Measurements from ENCODE around the gene WWC2.
A peak's percentile ranks its signal among the peaks of the same experiment; 100 is the strongest.

WWC2 gene

DNA sequence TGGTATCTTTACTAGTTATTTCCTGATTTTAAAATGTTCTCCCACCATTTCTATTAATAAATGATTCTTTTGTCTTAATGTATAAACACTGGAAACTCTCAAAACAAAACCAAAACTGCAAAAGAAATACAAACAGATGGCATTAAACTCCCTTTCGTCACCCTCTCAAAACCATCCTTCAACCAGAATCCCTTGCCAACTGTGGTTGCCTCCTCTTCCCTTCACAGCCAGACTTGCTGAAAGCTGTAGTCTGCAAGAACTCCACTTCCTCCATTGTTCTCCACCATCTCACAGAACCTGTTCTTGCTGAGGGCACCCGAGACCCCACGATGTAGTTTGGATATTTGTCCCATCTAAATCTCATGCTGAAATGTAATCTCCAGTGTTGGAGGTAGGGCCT lies 96.5 kb downstream of the WWC2 start:
- Mint-ChIP-seq H3K9me3 (no peaks in the 10 kb centered on the region), H3K36me3 (ENCODE audit: low read depth) (peaks cover 7% of the 10 kb centered on the region), H3K27ac (peak overlapping the region; percentile 4), H3K27me3 (no peaks in the 10 kb centered on the region), H3K4me1 (ENCODE audit: low read depth) (peaks cover 21% of the 10 kb centered on the region), H3K4me3 (no peak overlapping the region)
- intact Hi-C loops (cut with micrococcal nuclease), result loop anchor here (10.0 kb wide), 1 partner anchor 91 kb away; no protein-coding TSS in a partner anchor

DNA sequence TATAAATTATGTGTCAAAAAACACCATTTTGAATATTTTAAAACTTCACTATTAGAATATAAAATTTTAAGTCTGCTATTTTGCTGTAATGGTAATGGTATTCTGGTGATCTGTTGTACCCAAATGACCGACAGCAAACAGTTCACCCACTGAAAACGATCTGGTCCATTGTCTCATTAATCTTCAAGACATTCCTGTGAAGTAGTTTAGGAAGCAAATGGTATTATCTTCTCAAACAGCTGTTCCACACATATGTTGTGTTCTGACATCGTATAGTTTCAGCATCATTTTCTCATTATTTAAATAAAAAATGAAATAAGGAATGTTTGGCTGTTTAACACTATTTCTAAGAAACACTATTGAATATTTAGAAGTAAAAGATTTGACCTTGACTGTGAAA lies 98.1 kb downstream of the WWC2 start:
- intact Hi-C loops (cut with micrococcal nuclease), result loop anchor here (10.0 kb wide), 1 partner anchor 92 kb away; no protein-coding TSS in a partner anchor
- H3K36me3 Mint-ChIP-seq (ENCODE audit: low read depth), result peaks cover 7% of the 10 kb centered on the region
- no peaks in the 10 kb centered on the region for H3K9me3 Mint-ChIP-seq
- peaks cover 21% of the 10 kb centered on the region for H3K4me1 Mint-ChIP-seq (ENCODE audit: low read depth)
- no peak overlapping the region for H3K27ac Mint-ChIP-seq
- H3K4me3 Mint-ChIP-seq, result no peak overlapping the region
- H3K27me3 Mint-ChIP-seq, result no peaks in the 10 kb centered on the region

GRCh38 chr4:183200453-183200852 lies 101.4 kb downstream of the WWC2 start:
- no peak overlapping the region for H3K4me3 Mint-ChIP-seq
- H3K36me3 Mint-ChIP-seq (ENCODE audit: low read depth), result peaks cover 7% of the 10 kb centered on the region
- intact Hi-C loops (cut with micrococcal nuclease), result no loop called here
- H3K9me3 Mint-ChIP-seq, result no peaks in the 10 kb centered on the region
- H3K4me1 Mint-ChIP-seq (ENCODE audit: low read depth), result peaks cover 8% of the 10 kb centered on the region
- H3K27ac Mint-ChIP-seq, result no peak overlapping the region
- no peaks in the 10 kb centered on the region for H3K27me3 Mint-ChIP-seq

DNA sequence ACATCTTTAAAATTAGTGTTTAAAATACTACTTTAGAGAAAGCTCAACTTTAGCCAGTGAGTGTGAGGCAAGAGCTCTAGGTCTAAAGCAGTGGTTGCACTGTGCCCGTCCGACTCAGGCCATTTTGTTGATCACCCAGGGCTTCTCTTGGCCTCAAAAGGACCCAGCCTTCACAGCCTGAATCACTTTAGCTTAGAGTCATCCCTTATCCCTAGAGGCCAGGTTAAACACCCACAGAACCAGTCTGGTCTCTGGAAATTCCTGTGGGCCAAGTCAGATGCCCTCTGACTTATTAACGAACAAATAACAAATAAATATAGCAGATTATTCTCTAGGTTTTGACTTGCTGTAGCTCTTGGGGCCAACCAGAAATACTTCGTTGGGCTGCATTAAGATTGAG lies 102.3 kb downstream of the WWC2 start:
- H3K4me1 Mint-ChIP-seq (ENCODE audit: low read depth), result no peaks in the 10 kb centered on the region
- H3K27ac Mint-ChIP-seq, result no peak overlapping the region
- H3K9me3 Mint-ChIP-seq, result no peaks in the 10 kb centered on the region
- intact Hi-C loops (cut with micrococcal nuclease), result no loop called here
- no peaks in the 10 kb centered on the region for H3K27me3 Mint-ChIP-seq
- H3K4me3 Mint-ChIP-seq, result no peak overlapping the region
- H3K36me3 Mint-ChIP-seq (ENCODE audit: low read depth), result no peaks in the 10 kb centered on the region

GRCh38 chr4:183202523-183202922 lies 103.5 kb downstream of the WWC2 start:
- Mint-ChIP-seq H3K27me3 (no peaks in the 10 kb centered on the region), H3K36me3 (ENCODE audit: low read depth) (no peaks in the 10 kb centered on the region), H3K4me3 (no peak overlapping the region), H3K9me3 (no peaks in the 10 kb centered on the region), H3K27ac (no peak overlapping the region), H3K4me1 (ENCODE audit: low read depth) (peaks cover 3% of the 10 kb centered on the region)
- intact Hi-C loops (cut with micrococcal nuclease), result no loop called here

- Mint-ChIP-seq H3K27ac (no peak overlapping the region), H3K4me3 (no peak overlapping the region), H3K36me3 (ENCODE audit: low read depth) (no peaks in the 10 kb centered on the region), H3K9me3 (no peaks in the 10 kb centered on the region), H3K4me1 (ENCODE audit: low read depth) (peaks cover 7% of the 10 kb centered on the region), H3K27me3 (no peaks in the 10 kb centered on the region)
- intact Hi-C loops (cut with micrococcal nuclease), result no loop called here
Measured at GRCh38 chr4:183204793-183205192, 105.7 kb downstream of the WWC2 start.

- Mint-ChIP-seq H3K4me3 (no peak overlapping the region), H3K27me3 (no peaks in the 10 kb centered on the region), H3K9me3 (no peaks in the 10 kb centered on the region), H3K36me3 (ENCODE audit: low read depth) (no peaks in the 10 kb centered on the region), H3K27ac (no peak overlapping the region), H3K4me1 (ENCODE audit: low read depth) (peaks cover 7% of the 10 kb centered on the region)
- intact Hi-C loops (cut with micrococcal nuclease), result no loop called here
Measured at GRCh38 chr4:183205193-183205592, 106.1 kb downstream of the WWC2 start.

- H3K4me3 Mint-ChIP-seq, result no peak overlapping the region
- H3K36me3 Mint-ChIP-seq (ENCODE audit: low read depth), result no peaks in the 10 kb centered on the region
- no peak overlapping the region for H3K27ac Mint-ChIP-seq
- H3K27me3 Mint-ChIP-seq, result no peaks in the 10 kb centered on the region
- intact Hi-C loops (cut with micrococcal nuclease), result no loop called here
- no peaks in the 10 kb centered on the region for H3K9me3 Mint-ChIP-seq
- peaks cover 7% of the 10 kb centered on the region for H3K4me1 Mint-ChIP-seq (ENCODE audit: low read depth)
Measured at GRCh38 chr4:183205709-183206108, 106.7 kb downstream of the WWC2 start.

DNA sequence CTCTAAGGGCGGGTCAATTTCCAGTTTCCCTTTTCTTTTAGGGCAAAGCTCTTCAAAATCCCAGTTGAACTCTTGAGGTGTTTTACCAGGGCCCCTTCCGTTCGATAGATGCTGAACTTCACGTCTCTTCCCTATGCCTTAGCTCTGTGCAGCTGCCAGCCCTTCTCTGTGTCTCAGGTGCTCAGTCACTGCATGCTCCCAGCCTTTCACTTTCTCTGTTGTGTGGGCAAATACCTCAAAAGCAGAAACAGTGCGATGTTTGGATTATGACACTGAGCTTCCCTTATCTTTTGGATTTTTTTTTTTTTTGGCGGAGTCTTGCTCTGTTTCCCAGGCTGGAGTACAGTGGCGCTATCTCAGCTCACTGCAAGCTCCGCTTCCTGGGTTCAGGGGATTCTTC lies 112.5 kb downstream of the WWC2 start:
- no peaks in the 10 kb centered on the region for H3K9me3 Mint-ChIP-seq
- H3K27me3 Mint-ChIP-seq, result no peaks in the 10 kb centered on the region
- no peak overlapping the region for H3K27ac Mint-ChIP-seq
- intact Hi-C loops (cut with micrococcal nuclease), result no loop called here
- no peak overlapping the region for H3K4me3 Mint-ChIP-seq
- H3K4me1 Mint-ChIP-seq (ENCODE audit: low read depth), result peaks cover 12% of the 10 kb centered on the region
- H3K36me3 Mint-ChIP-seq (ENCODE audit: low read depth), result no peaks in the 10 kb centered on the region

DNA sequence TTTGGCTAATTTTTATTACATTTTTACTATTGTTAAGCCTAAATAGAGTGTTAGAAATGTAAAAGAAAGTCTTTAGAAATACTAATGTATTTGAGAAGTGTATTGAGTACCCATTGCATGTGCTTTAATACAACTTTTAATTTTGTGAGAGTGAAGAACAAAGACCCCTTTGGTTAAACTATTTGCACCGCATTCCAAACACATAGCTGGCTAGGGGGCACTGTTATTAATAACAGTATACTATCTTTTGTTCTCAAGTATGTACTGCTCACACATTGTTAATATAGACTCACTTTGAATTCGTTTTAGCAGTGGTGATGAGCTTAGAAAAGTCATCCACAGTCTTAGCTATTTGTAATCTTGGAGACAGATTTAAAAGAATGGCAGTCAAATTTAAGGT lies 114.9 kb downstream of the WWC2 start:
- peaks cover 5% of the 10 kb centered on the region for H3K4me1 Mint-ChIP-seq (ENCODE audit: low read depth)
- intact Hi-C loops (cut with micrococcal nuclease), result no loop called here

GRCh38 chr4:183214912-183215488 lies 115.9 kb downstream of the WWC2 start:
- intact Hi-C loops (cut with micrococcal nuclease), result no loop called here
- no peaks in the 10 kb centered on the region for H3K36me3 Mint-ChIP-seq (ENCODE audit: low read depth)

More for the DNA sequence above, 114.9 kb downstream of the WWC2 start:
- no peaks in the 10 kb centered on the region for H3K27me3 Mint-ChIP-seq
- H3K27ac Mint-ChIP-seq, result no peak overlapping the region
- H3K36me3 Mint-ChIP-seq (ENCODE audit: low read depth), result no peaks in the 10 kb centered on the region
- H3K4me3 Mint-ChIP-seq, result no peak overlapping the region
- H3K9me3 Mint-ChIP-seq, result no peaks in the 10 kb centered on the region

DNA sequence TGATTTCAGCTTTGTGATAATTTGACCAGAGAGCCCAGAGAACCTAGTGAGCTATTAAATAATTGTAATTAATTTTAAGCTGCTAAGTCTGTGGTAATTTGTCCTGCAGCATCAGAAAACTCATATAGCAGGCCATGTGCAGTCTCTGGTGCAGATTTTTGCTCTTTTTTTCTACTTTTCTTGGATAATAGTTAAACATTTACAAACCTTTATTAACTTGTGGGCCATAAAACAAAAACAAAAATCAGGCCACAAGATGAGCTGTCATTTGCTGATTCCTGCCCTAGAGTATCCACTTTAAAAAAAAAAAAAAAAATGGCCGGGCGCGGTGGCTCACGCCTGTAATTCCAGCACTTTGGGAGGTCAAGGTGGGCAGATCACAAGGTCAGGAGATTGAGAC lies 121.2 kb downstream of the WWC2 start:
- no peaks in the 10 kb centered on the region for H3K27me3 Mint-ChIP-seq
- no peak overlapping the region for H3K4me3 Mint-ChIP-seq
- no peaks in the 10 kb centered on the region for H3K36me3 Mint-ChIP-seq (ENCODE audit: low read depth)
- intact Hi-C loops (cut with micrococcal nuclease), result no loop called here
- no peaks in the 10 kb centered on the region for H3K4me1 Mint-ChIP-seq (ENCODE audit: low read depth)
- H3K27ac Mint-ChIP-seq, result no peak overlapping the region
- H3K9me3 Mint-ChIP-seq, result no peaks in the 10 kb centered on the region

More at GRCh38 chr4:183214912-183215488, 115.9 kb downstream of the WWC2 start:
- Mint-ChIP-seq H3K27ac (no peak overlapping the region), H3K4me1 (ENCODE audit: low read depth) (peaks cover 5% of the 10 kb centered on the region), H3K9me3 (no peaks in the 10 kb centered on the region), H3K4me3 (no peak overlapping the region), H3K27me3 (no peaks in the 10 kb centered on the region)

DNA sequence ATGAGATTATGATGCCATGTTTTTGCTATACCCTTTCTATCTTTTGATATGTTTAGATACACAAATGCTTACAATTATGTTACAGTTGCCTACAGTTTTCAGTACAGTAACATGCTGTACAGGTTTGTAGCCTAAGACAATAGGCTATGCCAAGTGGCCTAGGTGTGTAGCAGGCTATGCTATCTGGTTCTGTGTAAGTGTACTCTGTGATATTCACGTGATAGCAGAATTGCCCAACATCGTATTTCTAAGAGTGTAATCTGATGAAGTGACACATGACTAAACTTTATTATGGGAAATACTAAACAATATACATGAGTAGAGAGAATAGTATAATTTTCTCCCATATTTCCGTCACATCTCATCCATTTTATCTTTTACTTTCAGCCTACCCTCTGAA lies 124.0 kb downstream of the WWC2 start:
- H3K27me3 Mint-ChIP-seq, result no peaks in the 10 kb centered on the region
- no peak overlapping the region for H3K27ac Mint-ChIP-seq
- H3K36me3 Mint-ChIP-seq (ENCODE audit: low read depth), result no peaks in the 10 kb centered on the region
- no peaks in the 10 kb centered on the region for H3K4me1 Mint-ChIP-seq (ENCODE audit: low read depth)
- H3K4me3 Mint-ChIP-seq, result no peak overlapping the region
- no peaks in the 10 kb centered on the region for H3K9me3 Mint-ChIP-seq
- intact Hi-C loops (cut with micrococcal nuclease), result no loop called here

DNA sequence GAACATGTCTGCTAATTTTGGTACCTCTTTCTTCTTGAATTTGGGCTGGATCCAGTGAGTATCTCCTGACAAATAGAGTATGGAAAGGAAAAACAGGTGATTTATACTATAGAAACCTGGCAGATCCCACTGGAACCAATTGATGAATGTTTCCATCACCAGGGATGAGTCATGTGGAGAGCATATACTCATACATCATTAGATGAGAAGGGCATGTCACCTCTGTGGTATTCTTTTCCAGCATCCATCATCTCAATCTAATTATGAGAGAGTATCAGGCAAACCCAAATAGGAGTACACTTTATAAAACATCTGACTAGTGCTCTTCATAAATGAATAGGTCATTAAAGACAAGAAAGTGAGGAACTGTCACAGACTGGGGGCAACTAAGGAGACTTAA lies 130.3 kb downstream of the WWC2 start:
- H3K4me1 Mint-ChIP-seq (ENCODE audit: low read depth), result no peaks in the 10 kb centered on the region
- H3K4me3 Mint-ChIP-seq, result no peak overlapping the region
- peaks cover 6% of the 10 kb centered on the region for H3K36me3 Mint-ChIP-seq (ENCODE audit: low read depth)
- no peak overlapping the region for H3K27ac Mint-ChIP-seq
- intact Hi-C loops (cut with micrococcal nuclease), result no loop called here
- H3K27me3 Mint-ChIP-seq, result no peaks in the 10 kb centered on the region
- no peaks in the 10 kb centered on the region for H3K9me3 Mint-ChIP-seq

- no peaks in the 10 kb centered on the region for H3K9me3 Mint-ChIP-seq
- H3K36me3 Mint-ChIP-seq (ENCODE audit: low read depth), result peaks cover 20% of the 10 kb centered on the region
- no peaks in the 10 kb centered on the region for H3K27me3 Mint-ChIP-seq
- no peak overlapping the region for H3K27ac Mint-ChIP-seq
- intact Hi-C loops (cut with micrococcal nuclease), result no loop called here
- H3K4me3 Mint-ChIP-seq, result no peak overlapping the region
- H3K4me1 Mint-ChIP-seq (ENCODE audit: low read depth), result no peaks in the 10 kb centered on the region
Measured at GRCh38 chr4:183240581-183241321, 141.7 kb downstream of the WWC2 start.

Data from dendritic cell treated with granulocyte-macrophage colony-stimulating factor and Interleukin-4, amounts not matched to agents 40 ng/mL and 50 ng/mL, for 4 days (primary cell).